Esophagus muscularis mucosa (tissue), 4 donors: ENCODE measurements around the gene TIRAP. TPM values are rescaled to one million over a fixed set of nuclear protein-coding genes. Genes with fewer than 3 reads are reported as not detected.

ENCODE experiments used
- DNase-seq: peaks from one replicate; pipeline ENCODE4 v3.0.0-alpha.2; 2017; ENCODE audit errors: extremely low spot score
- H3K27ac ChIP-seq, 4 donors: fragments of 200-600 bp; sonication (generic); replicated peaks in 1 of 4; 1 replicate in 3 of 4; 2 replicates in 1 of 4; pipeline ENCODE4 v1.5.1; 2016 to 2019; ENCODE audit warnings: mild to moderate bottlenecking in 1 of 4
- H3K27me3 ChIP-seq, 4 donors: fragments of 200-600 bp; sonication (generic); one replicate each; pipeline versions ENCODE4 v1.5.1 to v1.6.0; 2016 to 2019
- H3K36me3 ChIP-seq, 4 donors: fragments of 200-600 bp; sonication (generic); one replicate each; pipeline ENCODE4 v1.5.1; 2016 to 2019
- H3K4me1 ChIP-seq, 4 donors: fragments of 200-600 bp; sonication (generic); one replicate each; pipeline ENCODE4 v1.5.1; 2016 to 2019
- H3K4me3 ChIP-seq, 4 donors: fragments of 200-600 bp; sonication (generic); 1 replicate in 2 of 4; 2 replicates in 2 of 4; pipeline ENCODE4 v1.5.1; 2016 to 2019; ENCODE audit warnings: mild to moderate bottlenecking in 4 of 4, moderate library complexity in 1 of 4
- H3K9me3 ChIP-seq, 4 donors: fragments of 200-600 bp; sonication (generic); 1 replicate in 3 of 4; 2 replicates in 1 of 4; pipeline ENCODE4 v1.5.1; 2016 to 2019
- CTCF ChIP-seq, 3 experiments: fragments of 200-600 bp in 2 of 3; fragments of 450-650 bp in 1 of 3; sonication (generic) in 2 of 3; IDR thresholded peaks; one replicate each; pipeline ENCODE4 v1.5.1; 2017 to 2019; ENCODE audit warnings: antibody characterized with exemption in 3 of 3, mild to moderate bottlenecking in 2 of 3, moderate library complexity in 1 of 3
- EP300 ChIP-seq: sonication (generic); formaldehyde crosslinking; IDR thresholded peaks from one replicate; pipeline ENCODE4 v1.6.1; 2017; ENCODE audit warnings: antibody characterized with exemption
- POLR2A ChIP-seq: fragments of 450-650 bp; IDR thresholded peaks from one replicate; pipeline ENCODE4 v1.6.1; 2017; ENCODE audit warnings: antibody characterized with exemption, moderate library complexity, mild to moderate bottlenecking, low read depth
- POLR2AphosphoS5 ChIP-seq, 2 donors: sonication (generic); formaldehyde crosslinking; IDR thresholded peaks; one replicate each; pipeline ENCODE4 v1.6.1; 2017; ENCODE audit warnings: antibody characterized with exemption in 2 of 2
- WGBS: methylation state at CpG from one replicate; pipeline ENCODE4 v1.1.5; 2018; 5-methylcytosine and 5-hydroxymethylcytosine counted together
- intact Hi-C: fragments of 100-400 bp; cut with DNase I; formaldehyde crosslinking; loops from one replicate; pipeline ENCODE4 v1.15.1; 2023
- total RNA-seq, 4 donors: library from RNA; depleted of rRNA; stranded (reverse); fragments of >200 nt; gene quantifications; one replicate each; pipeline versions ENCODE4 v1.1.0 to v1.2.1, GENCODE V29; 2016

Gene TIRAP
- total RNA-seq, 4 donors from 2014 or later: 8.3 to 14.3 (median 13.4) TPM

- no peak overlapping the region for H3K27ac ChIP-seq
- H3K27me3 ChIP-seq: no peaks in the 10 kb centered on the region
- H3K4me3 ChIP-seq: no peak overlapping the region
- DNase-seq: no peak
- H3K9me3 ChIP-seq: no peaks in the 10 kb centered on the region
- TF ChIP-seq CTCF (IDR thresholded peaks at IDR 0.05) (no peak), POLR2A (no peak), POLR2AphosphoS5 (IDR thresholded peaks at IDR 0.05) (no peak), EP300 (no peak)
- intact Hi-C loops: no loop called here
- peaks cover 0 to 73% (median 40%) of the 10 kb centered on the region in 4 donors for H3K36me3 ChIP-seq
- 95% methylated on average over 4 of the region's 4 CpGs for WGBS
- peaks cover 0 to 4% (median 0%) of the 10 kb centered on the region in 4 donors for H3K4me1 ChIP-seq
Observed at GRCh38 chr11:126256216-126256615, 26.7 kb upstream of the TIRAP start.

GRCh38 chr11:126257144-126257543, 25.7 kb upstream of the TIRAP start:
- no peak overlapping the region for H3K27ac ChIP-seq
- 90% methylated on average over 2 of the region's 2 CpGs for WGBS
- intact Hi-C loops: no loop called here
- TF ChIP-seq CTCF (IDR thresholded peaks at IDR 0.05) (no peak), POLR2AphosphoS5 (IDR thresholded peaks at IDR 0.05) (no peak), EP300 (no peak), POLR2A (no peak)
- H3K4me3 ChIP-seq: no peak overlapping the region
- H3K27me3 ChIP-seq: no peaks in the 10 kb centered on the region
- H3K9me3 ChIP-seq: no peaks in the 10 kb centered on the region
- peaks cover 0 to 73% (median 47%) of the 10 kb centered on the region in 4 donors for H3K36me3 ChIP-seq
- no peak for DNase-seq
- peaks cover 0 to 4% (median 0%) of the 10 kb centered on the region in 4 donors for H3K4me1 ChIP-seq

GRCh38 chr11:126257764-126258163, 25.1 kb upstream of the TIRAP start:
- Histone ChIP-seq H3K27me3 (no peaks in the 10 kb centered on the region), H3K36me3 (peaks cover 0 to 73% (median 54%) of the 10 kb centered on the region in 4 donors), H3K9me3 (no peaks in the 10 kb centered on the region), H3K4me1 (peaks cover 0 to 4% (median 0%) of the 10 kb centered on the region in 4 donors), H3K4me3 (no peak overlapping the region), H3K27ac (no peak overlapping the region)
- 94% methylated on average over 2 of the region's 2 CpGs for WGBS
- intact Hi-C loops: no loop called here
- no peak for TF ChIP-seq POLR2AphosphoS5 (IDR thresholded peaks at IDR 0.05)
- TF ChIP-seq CTCF (IDR thresholded peaks at IDR 0.05): no peak
- TF ChIP-seq POLR2A: no peak
- no peak for TF ChIP-seq EP300
- DNase-seq: no peak

GRCh38 chr11:126262216-126262615, 20.7 kb upstream of the TIRAP start:
- no peaks in the 10 kb centered on the region for H3K27me3 ChIP-seq
- DNase-seq: no peak
- no peak overlapping the region for H3K27ac ChIP-seq
- WGBS: 96% methylated on average over 6 of the region's 6 CpGs
- peaks cover 42 to 78% (median 69%) of the 10 kb centered on the region in 4 donors for H3K36me3 ChIP-seq
- H3K4me1 ChIP-seq: peaks cover 0 to 4% (median 3%) of the 10 kb centered on the region in 4 donors
- H3K4me3 ChIP-seq: no peak overlapping the region
- TF ChIP-seq CTCF (IDR thresholded peaks at IDR 0.05): no peak
- no peak for TF ChIP-seq POLR2A
- TF ChIP-seq POLR2AphosphoS5 (IDR thresholded peaks at IDR 0.05): no peak
- no peak for TF ChIP-seq EP300
- H3K9me3 ChIP-seq: no peaks in the 10 kb centered on the region
- intact Hi-C loops: no loop called here

- DNase-seq: no peak
- Histone ChIP-seq H3K27ac (no peak overlapping the region), H3K4me1 (peaks cover 9 to 15% (median 13%) of the 10 kb centered on the region in 4 donors), H3K4me3 (no peak overlapping the region), H3K9me3 (no peaks in the 10 kb centered on the region), H3K36me3 (peaks cover 42 to 70% (median 64%) of the 10 kb centered on the region in 4 donors), H3K27me3 (no peaks in the 10 kb centered on the region)
- intact Hi-C loops: no loop called here
- TF ChIP-seq POLR2AphosphoS5 (IDR thresholded peaks at IDR 0.05) (no peak), CTCF (IDR thresholded peaks at IDR 0.05) (no peak), POLR2A (no peak), EP300 (no peak)
- WGBS: 88% methylated on average over 6 of the region's 6 CpGs
Observed at GRCh38 chr11:126263489-126263888, 19.4 kb upstream of the TIRAP start.
